Thyroid gland (tissue), 4 donors: ENCODE results near the gene RAD52. TPM values are rescaled to one million over a fixed set of nuclear protein-coding genes. Genes with fewer than 3 reads are reported as not detected.

Experiments
- DNase-seq, 2 donors: peaks; one replicate each; pipeline ENCODE4 v3.0.0-alpha.2; 2019
- H3K27ac ChIP-seq, 3 donors: fragments of 200-600 bp; sonication (generic); 1 replicate in 2 of 3; 2 replicates in 1 of 3; pipeline ENCODE4 v1.5.1; 2016 to 2019; ENCODE audit warnings: mild to moderate bottlenecking in 1 of 3, moderate library complexity in 1 of 3
- H3K27me3 ChIP-seq: fragments of 200-600 bp; sonication (generic); one replicate; pipeline ENCODE4 v1.5.1; 2019
- H3K36me3 ChIP-seq, 2 donors: fragments of 200-600 bp; sonication (generic); one replicate each; pipeline ENCODE4 v1.5.1; 2016 to 2019
- H3K4me1 ChIP-seq, 2 donors: fragments of 200-600 bp; sonication (generic); one replicate each; pipeline ENCODE4 v1.5.1; 2017 to 2019
- H3K4me3 ChIP-seq, 3 donors: fragments of 200-600 bp; sonication (generic); replicated peaks in 1 of 3; 1 replicate in 2 of 3; 2 replicates in 1 of 3; pipeline ENCODE4 v1.5.1; 2016; ENCODE audit warnings: mild to moderate bottlenecking in 1 of 3
- H3K9me3 ChIP-seq: fragments of 200-600 bp; sonication (generic); one replicate; pipeline ENCODE4 v1.5.1; 2017
- POLR2A ChIP-seq, 2 donors: fragments of 450-650 bp; IDR thresholded peaks; one replicate each; pipeline ENCODE4 v1.6.1; 2017; ENCODE audit warnings: antibody characterized with exemption in 2 of 2, mild to moderate bottlenecking in 2 of 2, moderate library complexity in 1 of 2
- WGBS, 2 donors: methylation state at CpG; one replicate each; pipeline ENCODE4 v1.1.5; 2017; 5-methylcytosine and 5-hydroxymethylcytosine counted together
- intact Hi-C: fragments of 100-400 bp; cut with DNase I; formaldehyde crosslinking; loops from one replicate; pipeline ENCODE4 v1.15.1; 2023
- total RNA-seq, 4 donors: library from RNA; depleted of rRNA; stranded (reverse); fragments of >200 nt; gene quantifications; one replicate each; pipeline ENCODE4 v1.2.3, GENCODE V29; 2016
- TF ChIP-seq, protein P1 (sequence below), 6 experiments: fragments of 200-600 bp in 3 of 6; fragments of 450-650 bp in 3 of 6; sonication (generic) in 3 of 6; IDR thresholded peaks; one replicate each; pipeline ENCODE4 v1.5.1; 2016 to 2019; ENCODE audit warnings: antibody characterized with exemption in 6 of 6, mild to moderate bottlenecking in 2 of 6, inconsistent platforms in 1 of 6, moderate library complexity in 1 of 6

Gene RAD52
- total RNA-seq, 4 donors from 2014 or later = 27.4 to 35.1 (median 31.0) TPM

DNA sequence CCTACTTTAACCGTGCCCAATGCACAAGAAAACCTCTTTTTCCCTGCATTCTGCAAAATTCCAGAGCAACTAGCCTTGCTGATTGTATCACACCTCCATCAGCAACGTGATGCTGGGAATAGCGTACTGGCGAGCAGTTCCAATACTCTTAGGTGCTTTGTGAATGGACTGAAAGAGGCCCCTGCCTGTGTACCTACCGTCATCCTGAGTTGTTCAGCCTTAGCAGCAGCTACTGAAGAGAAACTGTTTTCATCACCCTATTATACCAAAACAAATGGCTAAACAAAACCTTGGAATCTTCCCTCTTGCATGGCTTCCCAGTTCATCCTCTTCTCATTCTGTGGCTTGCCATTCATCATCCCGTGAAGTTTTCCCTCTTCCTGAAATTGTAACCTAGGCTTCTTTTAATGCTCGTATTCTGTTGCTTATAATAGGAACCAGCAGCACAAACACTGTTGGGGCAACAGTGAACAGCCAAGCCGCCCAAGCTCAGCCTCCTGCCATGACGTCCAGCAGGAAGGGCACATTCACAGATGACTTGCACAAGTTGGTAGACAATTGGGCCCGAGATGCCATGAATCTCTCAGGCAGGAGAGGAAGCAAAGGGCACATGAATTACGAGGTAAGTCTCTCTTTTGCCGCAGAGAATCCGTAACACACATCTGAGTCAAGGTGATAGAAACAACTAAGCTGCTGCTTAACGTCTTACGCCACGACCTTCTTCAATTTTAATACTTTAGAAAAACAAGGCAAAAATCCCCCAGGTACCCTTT, 41.9 kb downstream of the RAD52 start:
- Histone ChIP-seq H3K36me3 (peaks cover 40 to 43% of the 10 kb centered on the region in 2 donors), H3K4me3 (no peak overlapping the region)
- 82 to 83% methylated on average over 16 of the region's 16 CpGs for WGBS, 2 donors

DNA sequence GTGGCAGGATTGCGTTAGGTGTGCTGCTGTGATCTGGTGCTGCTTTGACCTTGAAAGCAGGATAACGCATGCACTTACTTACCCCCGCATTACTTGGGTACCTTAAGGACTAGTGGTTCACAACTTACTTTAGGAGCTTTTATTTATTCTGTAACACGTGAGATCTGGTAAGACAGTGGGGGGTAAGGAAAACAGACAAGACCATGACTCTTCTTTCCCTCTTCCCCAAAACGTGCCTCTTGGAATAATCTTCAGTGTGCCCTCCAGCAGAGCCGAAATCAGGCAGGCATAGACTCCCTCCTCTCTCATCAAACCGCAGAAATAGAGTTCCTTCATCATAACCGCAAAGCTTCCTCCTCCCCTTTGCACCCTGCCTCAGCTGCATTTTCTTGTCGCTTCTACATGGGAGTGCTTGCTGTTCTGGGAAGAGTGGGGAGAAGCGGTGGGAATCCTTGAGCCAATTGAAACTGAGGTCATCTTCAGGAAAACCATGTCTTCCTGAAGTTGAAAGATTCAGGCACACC, 43.4 kb downstream of the RAD52 start:
- H3K36me3 ChIP-seq = peaks cover 53 to 54% of the 10 kb centered on the region in 2 donors
- H3K4me1 ChIP-seq = peaks cover 0 to 5% of the 10 kb centered on the region in 2 donors
- no peaks in the 10 kb centered on the region for H3K27me3 ChIP-seq
- H3K4me3 ChIP-seq = no peak overlapping the region
- intact Hi-C loops = no loop called here
- no peaks in the 10 kb centered on the region for H3K9me3 ChIP-seq
- TF ChIP-seq, protein P1, sequence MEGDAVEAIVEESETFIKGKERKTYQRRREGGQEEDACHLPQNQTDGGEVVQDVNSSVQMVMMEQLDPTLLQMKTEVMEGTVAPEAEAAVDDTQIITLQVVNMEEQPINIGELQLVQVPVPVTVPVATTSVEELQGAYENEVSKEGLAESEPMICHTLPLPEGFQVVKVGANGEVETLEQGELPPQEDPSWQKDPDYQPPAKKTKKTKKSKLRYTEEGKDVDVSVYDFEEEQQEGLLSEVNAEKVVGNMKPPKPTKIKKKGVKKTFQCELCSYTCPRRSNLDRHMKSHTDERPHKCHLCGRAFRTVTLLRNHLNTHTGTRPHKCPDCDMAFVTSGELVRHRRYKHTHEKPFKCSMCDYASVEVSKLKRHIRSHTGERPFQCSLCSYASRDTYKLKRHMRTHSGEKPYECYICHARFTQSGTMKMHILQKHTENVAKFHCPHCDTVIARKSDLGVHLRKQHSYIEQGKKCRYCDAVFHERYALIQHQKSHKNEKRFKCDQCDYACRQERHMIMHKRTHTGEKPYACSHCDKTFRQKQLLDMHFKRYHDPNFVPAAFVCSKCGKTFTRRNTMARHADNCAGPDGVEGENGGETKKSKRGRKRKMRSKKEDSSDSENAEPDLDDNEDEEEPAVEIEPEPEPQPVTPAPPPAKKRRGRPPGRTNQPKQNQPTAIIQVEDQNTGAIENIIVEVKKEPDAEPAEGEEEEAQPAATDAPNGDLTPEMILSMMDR (IDR thresholded peaks at IDR 0.05) = no peak
- TF ChIP-seq POLR2A (IDR thresholded peaks at IDR 0.05) = no peak
- WGBS, 2 donors = 86 to 93% methylated on average over 10 of the region's 10 CpGs
- no peak overlapping the region for H3K27ac ChIP-seq
- DNase-seq = no peak

More for the DNA sequence above, 41.9 kb downstream of the RAD52 start:
- intact Hi-C loops = no loop called here
- DNase-seq = no peak
- H3K4me1 ChIP-seq = peaks cover 0 to 4% of the 10 kb centered on the region in 2 donors
- H3K9me3 ChIP-seq = no peaks in the 10 kb centered on the region
- H3K27ac ChIP-seq = no peak overlapping the region
- H3K27me3 ChIP-seq = no peaks in the 10 kb centered on the region
- TF ChIP-seq, protein P1 (IDR thresholded peaks at IDR 0.05) = no peak
- no peak for TF ChIP-seq POLR2A (IDR thresholded peaks at IDR 0.05)

DNA sequence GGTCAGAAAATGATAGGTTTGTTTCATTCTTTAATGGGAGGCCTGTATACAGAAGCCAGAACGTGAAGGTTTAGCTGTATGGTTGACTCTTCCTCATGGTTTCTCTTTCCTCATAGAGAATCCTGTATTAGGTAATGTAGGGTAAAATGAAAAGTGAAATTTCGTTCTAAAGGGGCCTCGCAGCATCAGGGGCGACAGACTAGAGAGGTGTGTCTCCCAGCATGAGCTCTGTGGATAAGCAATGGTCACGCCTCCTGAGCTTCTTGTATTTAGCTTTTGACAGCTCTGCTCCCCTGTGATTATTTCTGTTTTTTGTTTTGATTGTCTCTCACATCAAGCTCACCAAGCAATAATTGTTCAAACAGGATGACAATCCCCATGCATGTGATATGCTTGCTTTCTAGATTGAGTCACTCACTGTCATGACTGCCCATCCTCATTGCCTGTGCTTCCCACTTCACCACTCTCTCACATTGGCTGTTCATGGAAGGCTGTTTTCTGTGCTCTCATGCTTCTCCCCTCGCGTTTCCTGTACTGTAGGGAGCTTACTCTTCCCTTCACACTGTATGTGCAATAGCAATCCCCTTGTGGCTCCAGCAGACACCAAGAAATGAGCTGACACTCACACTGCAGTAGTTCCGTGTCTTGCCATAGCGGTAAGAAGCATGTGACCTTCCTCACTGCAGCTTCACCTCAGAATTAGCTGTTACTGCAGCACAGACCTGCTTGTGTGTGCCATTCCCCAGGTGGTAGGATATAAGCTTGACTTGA, 44.0 kb downstream of the RAD52 start:
- TF ChIP-seq, protein P1 (IDR thresholded peaks at IDR 0.05) = no peak
- TF ChIP-seq POLR2A (IDR thresholded peaks at IDR 0.05) = no peak
- Histone ChIP-seq H3K27me3 (no peaks in the 10 kb centered on the region), H3K27ac (no peak overlapping the region), H3K9me3 (no peaks in the 10 kb centered on the region), H3K36me3 (peaks cover 53 to 61% of the 10 kb centered on the region in 2 donors), H3K4me3 (no peak overlapping the region), H3K4me1 (peaks cover 0 to 5% of the 10 kb centered on the region in 2 donors)
- intact Hi-C loops = no loop called here
- no peak for DNase-seq
- WGBS, 2 donors = 91 to 92% methylated on average over 9 of the region's 9 CpGs

DNA sequence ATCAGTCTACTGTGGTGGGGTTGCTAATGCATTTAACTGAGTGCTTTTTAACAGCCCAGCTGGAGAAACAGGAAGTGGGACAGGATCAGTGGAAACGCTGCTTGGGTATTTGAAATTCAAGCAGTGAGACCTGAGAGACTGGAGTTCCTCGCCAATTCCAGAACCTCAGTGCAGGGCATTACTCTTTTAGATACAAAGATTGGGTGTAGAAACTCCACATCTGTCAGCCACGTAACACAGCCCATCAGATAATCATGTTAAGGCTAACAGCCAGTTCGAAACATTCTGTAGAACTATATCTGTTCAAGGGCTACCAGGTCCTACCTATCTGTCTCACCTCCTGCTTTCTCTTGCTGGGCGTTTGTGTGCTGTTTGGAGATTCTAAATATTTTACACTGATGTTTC, 45.5 kb downstream of the RAD52 start:
- no peaks in the 10 kb centered on the region for H3K9me3 ChIP-seq
- WGBS, 2 donors = 84 to 91% methylated on average over 5 of the region's 5 CpGs
- H3K4me1 ChIP-seq = peaks cover 0 to 5% of the 10 kb centered on the region in 2 donors
- intact Hi-C loops = no loop called here
- no peak for DNase-seq
- TF ChIP-seq, protein P1 (IDR thresholded peaks at IDR 0.05) = no peak
- TF ChIP-seq POLR2A (IDR thresholded peaks at IDR 0.05) = no peak
- no peaks in the 10 kb centered on the region for H3K27me3 ChIP-seq
- no peak overlapping the region for H3K4me3 ChIP-seq
- no peak overlapping the region for H3K27ac ChIP-seq
- H3K36me3 ChIP-seq = peaks cover 48 to 57% of the 10 kb centered on the region in 2 donors
